Peyer's patch (tissue), 4 donors: Measurements from ENCODE around the gene STAMBP. TPM values are rescaled to one million over a fixed set of nuclear protein-coding genes. Genes with fewer than 3 reads are reported as not detected.
"Not testable (repeated sequence)": the region's sequence is repeated elsewhere in the genome, so short reads cannot be mapped to it uniquely, and the experiment has no call there.

Source experiments
- DNase-seq, 3 donors: peaks; one replicate each; pipeline ENCODE4 v3.0.0-alpha.2; 2017 to 2019
- H3K27ac ChIP-seq, 4 donors: fragments of 200-600 bp; sonication (generic); one replicate each; pipeline ENCODE4 v1.5.1; 2016 to 2019
- H3K27me3 ChIP-seq, 2 donors: fragments of 200-600 bp; sonication (generic); one replicate each; pipeline ENCODE4 v1.5.1; 2019
- H3K36me3 ChIP-seq, 3 donors: fragments of 200-600 bp; sonication (generic); one replicate each; pipeline ENCODE4 v1.5.1; 2016 to 2019
- H3K4me1 ChIP-seq, 4 donors: fragments of 200-600 bp; sonication (generic); one replicate each; pipeline ENCODE4 v1.5.1; 2016 to 2019
- H3K4me3 ChIP-seq, 4 donors: fragments of 200-600 bp; sonication (generic); 1 replicate in 3 of 4; 2 replicates in 1 of 4; pipeline ENCODE4 v1.5.1; 2016 to 2019; ENCODE audit warnings: mild to moderate bottlenecking in 1 of 4
- H3K9me3 ChIP-seq, 4 donors: fragments of 200-600 bp; sonication (generic); one replicate each; pipeline ENCODE4 v1.5.1; 2016 to 2019; ENCODE audit warnings: mild to moderate bottlenecking in 1 of 4
- POLR2A ChIP-seq, 2 donors: fragments of 450-650 bp; IDR thresholded peaks; one replicate each; pipeline ENCODE4 v1.5.1; 2017; ENCODE audit warnings: antibody characterized with exemption in 2 of 2, mild to moderate bottlenecking in 2 of 2, moderate library complexity in 2 of 2
- total RNA-seq, 4 donors: library from RNA; depleted of rRNA; stranded (reverse); fragments of >200 nt; gene quantifications; one replicate each; pipeline ENCODE4 v1.1.0, GENCODE V29; 2016
- TF ChIP-seq, protein P1 (sequence below), 6 experiments: fragments of 450-650 bp in 4 of 6; fragments of 200-600 bp in 2 of 6; sonication (generic) in 1 of 6; IDR thresholded peaks; one replicate each; pipeline ENCODE4 v1.5.1; 2017 to 2019; ENCODE audit warnings: antibody characterized with exemption in 6 of 6, mild to moderate bottlenecking in 3 of 6, moderate library complexity in 1 of 6

The STAMBP gene
- total RNA-seq, 4 donors from 2014 or later: 25.4 to 61.9 (median 44.3) TPM

DNA sequence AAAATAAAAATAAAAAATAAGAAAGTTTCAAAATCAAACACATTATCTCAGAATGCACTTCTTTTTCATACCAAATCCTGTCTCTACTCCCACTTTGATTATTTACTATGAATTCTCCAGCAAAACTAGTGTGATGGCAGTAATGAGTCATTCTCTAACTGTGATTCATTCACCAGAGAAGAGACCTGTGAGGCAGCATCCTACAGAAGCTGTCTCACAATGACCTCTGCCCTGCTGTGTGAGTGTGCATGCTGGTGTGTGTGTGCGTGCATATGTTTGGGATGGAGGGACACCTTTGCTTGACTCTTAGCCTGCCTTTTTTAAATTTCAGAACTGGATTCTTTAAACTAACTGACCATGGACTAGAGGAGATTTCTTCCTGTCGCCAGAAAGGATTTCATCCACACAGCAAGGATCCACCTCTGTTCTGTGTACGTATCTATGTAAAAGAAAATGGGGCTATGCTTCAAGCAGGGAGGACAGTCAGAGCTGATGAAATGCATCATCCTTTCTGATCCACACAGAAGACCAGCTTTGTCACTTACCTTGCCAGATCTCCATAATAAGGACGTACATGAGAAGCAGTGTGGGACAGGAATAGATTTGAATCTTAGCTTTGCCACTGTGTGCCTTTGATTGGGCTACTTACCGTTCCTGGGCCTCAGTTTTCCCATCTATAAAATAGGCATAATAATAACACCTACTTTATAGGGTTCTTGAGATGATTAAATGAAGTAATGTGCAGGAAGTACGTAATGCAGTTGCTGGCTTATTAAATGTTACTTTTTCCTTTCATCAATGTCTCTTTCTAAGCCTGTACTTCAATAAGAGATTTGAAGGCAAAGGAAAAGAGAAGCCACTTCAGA is 31.2 kb downstream of the STAMBP start:
- Histone ChIP-seq H3K27me3 (no peaks in the 10 kb centered on the region), H3K36me3 (peaks cover 0 to 88% (median 0%) of the 10 kb centered on the region in 3 donors), H3K27ac (no peak overlapping the region), H3K9me3 (no peaks in the 10 kb centered on the region), H3K4me3 (no peak overlapping the region), H3K4me1 (no peaks in the 10 kb centered on the region)
- TF ChIP-seq, protein P1, sequence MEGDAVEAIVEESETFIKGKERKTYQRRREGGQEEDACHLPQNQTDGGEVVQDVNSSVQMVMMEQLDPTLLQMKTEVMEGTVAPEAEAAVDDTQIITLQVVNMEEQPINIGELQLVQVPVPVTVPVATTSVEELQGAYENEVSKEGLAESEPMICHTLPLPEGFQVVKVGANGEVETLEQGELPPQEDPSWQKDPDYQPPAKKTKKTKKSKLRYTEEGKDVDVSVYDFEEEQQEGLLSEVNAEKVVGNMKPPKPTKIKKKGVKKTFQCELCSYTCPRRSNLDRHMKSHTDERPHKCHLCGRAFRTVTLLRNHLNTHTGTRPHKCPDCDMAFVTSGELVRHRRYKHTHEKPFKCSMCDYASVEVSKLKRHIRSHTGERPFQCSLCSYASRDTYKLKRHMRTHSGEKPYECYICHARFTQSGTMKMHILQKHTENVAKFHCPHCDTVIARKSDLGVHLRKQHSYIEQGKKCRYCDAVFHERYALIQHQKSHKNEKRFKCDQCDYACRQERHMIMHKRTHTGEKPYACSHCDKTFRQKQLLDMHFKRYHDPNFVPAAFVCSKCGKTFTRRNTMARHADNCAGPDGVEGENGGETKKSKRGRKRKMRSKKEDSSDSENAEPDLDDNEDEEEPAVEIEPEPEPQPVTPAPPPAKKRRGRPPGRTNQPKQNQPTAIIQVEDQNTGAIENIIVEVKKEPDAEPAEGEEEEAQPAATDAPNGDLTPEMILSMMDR (IDR thresholded peaks at IDR 0.05): no peak
- TF ChIP-seq POLR2A (IDR thresholded peaks at IDR 0.05): no peak
- DNase-seq: no peak

DNA sequence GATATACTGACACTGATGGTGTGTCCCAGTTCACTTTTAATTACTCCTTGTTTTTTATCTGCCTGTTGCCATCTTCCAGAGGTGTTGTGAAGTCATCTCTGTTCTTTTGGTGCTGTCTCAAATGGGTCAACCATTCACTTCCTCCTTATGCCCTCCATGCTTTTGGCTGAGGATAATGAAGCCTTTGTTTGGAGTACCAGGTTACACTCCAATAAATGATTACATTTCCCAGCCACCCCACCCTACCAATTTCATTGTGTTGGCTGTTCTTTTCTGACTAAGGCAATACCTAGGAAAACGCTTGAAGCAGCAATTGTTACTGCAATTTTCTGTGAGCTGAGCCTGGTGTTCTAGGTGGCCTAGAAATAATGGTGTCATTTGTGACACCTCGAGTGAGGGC is 34.2 kb downstream of the STAMBP start:
- Histone ChIP-seq H3K27me3 (no peaks in the 10 kb centered on the region), H3K4me1 (no peaks in the 10 kb centered on the region), H3K4me3 (no peak overlapping the region), H3K27ac (no peak overlapping the region), H3K9me3 (no peaks in the 10 kb centered on the region), H3K36me3 (peaks cover 0 to 83% (median 0%) of the 10 kb centered on the region in 3 donors)
- TF ChIP-seq POLR2A (IDR thresholded peaks at IDR 0.05): no peak
- TF ChIP-seq, protein P1 (IDR thresholded peaks at IDR 0.05): no peak
- no peak for DNase-seq

DNA sequence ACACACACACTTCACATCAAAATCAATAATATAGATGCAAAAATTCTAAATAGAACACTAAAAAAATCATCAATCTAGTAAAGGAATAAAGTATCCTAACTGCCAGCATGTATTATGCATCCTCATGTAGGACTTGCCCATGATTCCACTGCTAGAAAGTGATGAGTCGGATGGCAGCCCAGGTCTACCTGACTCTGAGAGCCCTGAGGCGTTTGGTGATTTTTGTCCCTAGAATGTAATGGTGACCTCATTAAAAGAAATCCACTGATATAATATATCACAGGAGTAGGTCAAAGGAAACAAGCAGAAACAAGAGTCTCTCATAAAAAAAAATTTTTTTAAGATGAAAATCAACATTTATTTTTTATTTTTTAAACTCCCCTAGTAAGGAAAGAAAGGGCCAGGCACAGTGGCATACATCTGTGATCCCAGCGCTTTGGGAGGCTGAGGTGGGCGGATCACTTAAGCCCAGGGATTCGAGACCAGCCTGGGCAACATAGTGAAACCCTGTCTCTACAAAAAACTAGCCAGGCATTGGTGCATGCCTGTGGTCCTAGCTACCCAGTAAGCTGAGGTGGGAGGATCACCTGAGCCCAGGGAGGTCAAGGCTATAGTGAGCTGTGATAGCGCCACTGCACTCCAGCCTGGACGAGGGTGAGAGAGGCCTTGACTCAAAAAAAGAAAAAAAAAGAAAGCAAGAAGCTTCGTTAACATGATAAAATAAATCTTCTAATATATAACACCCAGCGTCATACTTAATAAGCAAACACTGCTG is 39.6 kb downstream of the STAMBP start:
- DNase-seq: no peak
- H3K27me3 ChIP-seq: no peaks in the 10 kb centered on the region
- H3K27ac ChIP-seq: no peak overlapping the region
- no peaks in the 10 kb centered on the region for H3K9me3 ChIP-seq
- no peaks in the 10 kb centered on the region for H3K4me1 ChIP-seq
- H3K4me3 ChIP-seq: no peak overlapping the region
- TF ChIP-seq, protein P1 (IDR thresholded peaks at IDR 0.05): no peak
- no peak for TF ChIP-seq POLR2A (IDR thresholded peaks at IDR 0.05)
- peaks cover 0 to 35% (median 0%) of the 10 kb centered on the region in 3 donors for H3K36me3 ChIP-seq

GRCh38 chr2:73870084-73870483 is 41.3 kb downstream of the STAMBP start:
- H3K4me3 ChIP-seq: no peak overlapping the region
- DNase-seq: peak in 1 of 3 donors; percentile 59
- H3K36me3 ChIP-seq: peaks cover 0 to 21% (median 0%) of the 10 kb centered on the region in 3 donors
- H3K27me3 ChIP-seq: no peaks in the 10 kb centered on the region
- H3K4me1 ChIP-seq: no peaks in the 10 kb centered on the region
- no peaks in the 10 kb centered on the region for H3K9me3 ChIP-seq
- TF ChIP-seq, protein P1 (IDR thresholded peaks at IDR 0.05): no peak
- H3K27ac ChIP-seq: peak overlapping the region in 3 of 4 donors; percentile 5 to 74 (median 30)

GRCh38 chr2:73877071-73877802 is 48.5 kb downstream of the STAMBP start:
- Histone ChIP-seq H3K9me3 (no peaks in the 10 kb centered on the region), H3K27me3 (no peaks in the 10 kb centered on the region), H3K4me1 (peaks cover 0 to 6% (median 0%) of the 10 kb centered on the region in 4 donors), H3K36me3 (no peaks in the 10 kb centered on the region), H3K4me3 (no peak overlapping the region), H3K27ac (peak overlapping the region in 1 of 4 donors; percentile 36)
- DNase-seq: no peak
- TF ChIP-seq, protein P1 (IDR thresholded peaks at IDR 0.05): no peak
- TF ChIP-seq POLR2A (IDR thresholded peaks at IDR 0.05): no peak

DNA sequence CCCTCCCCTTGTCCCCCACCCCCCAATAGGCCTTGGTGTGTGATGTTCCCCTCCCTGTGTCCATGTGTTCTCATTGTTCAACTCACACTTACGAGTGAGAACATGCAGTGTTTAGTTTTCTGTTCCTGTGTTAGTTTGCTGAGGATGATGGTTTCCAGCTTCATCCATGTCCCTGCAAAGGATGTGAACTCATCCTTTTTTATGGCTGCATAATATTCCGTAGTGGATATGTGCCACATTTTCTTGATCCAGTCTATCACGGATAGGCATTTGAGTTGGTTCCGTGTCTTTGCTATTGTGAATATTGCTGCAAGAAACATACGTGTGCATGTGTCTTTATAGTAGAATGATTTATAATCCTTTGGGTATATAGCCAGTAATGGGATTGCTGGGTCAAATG is 49.2 kb downstream of the STAMBP start:
- not testable (repeated sequence) for DNase-seq, H3K4me3 ChIP-seq, H3K9me3 ChIP-seq, H3K27ac ChIP-seq, H3K36me3 ChIP-seq, H3K27me3 ChIP-seq, H3K4me1 ChIP-seq
